Nephron progenitor cell (in vitro differentiated cells): ENCODE results near the gene DNAH12.
"Not testable (repeated sequence)": the region's sequence is repeated elsewhere in the genome, so short reads cannot be mapped to it uniquely, and the experiment has no call there.

Experiments
- DNase-seq: peaks from one replicate; pipeline ENCODE4 v3.0.0; 2021
- H3K27ac Mint-ChIP-seq: 2 replicates; pipeline ENCODE4 v1.8.0; 2021; ENCODE audit warnings: mild to moderate bottlenecking, moderate library complexity, mixed read lengths
- H3K27me3 Mint-ChIP-seq: 2 replicates; pipeline ENCODE4 v1.8.0; 2021; ENCODE audit warnings: mild to moderate bottlenecking, low read depth, mixed read lengths; ENCODE audit not compliant: poor library complexity
- H3K36me3 Mint-ChIP-seq: 2 replicates; pipeline ENCODE4 v1.8.0; 2021; ENCODE audit warnings: low read depth, mixed read lengths
- H3K4me1 Mint-ChIP-seq: 2 replicates; pipeline ENCODE4 v1.8.0; 2021; ENCODE audit warnings: mixed read lengths
- H3K4me3 Mint-ChIP-seq: 2 replicates; pipeline ENCODE4 v1.8.0; 2021; ENCODE audit warnings: mild to moderate bottlenecking, moderate library complexity, mixed read lengths
- H3K9me3 Mint-ChIP-seq: 2 replicates; pipeline ENCODE4 v1.8.0; 2021; ENCODE audit warnings: mild to moderate bottlenecking, moderate library complexity, mixed read lengths
- CTCF ChIP-seq: fragments of 200-600 bp; sonication (generic); IDR thresholded peaks from 2 replicates; pipeline ENCODE4 v1.5.0; 2021; ENCODE audit warnings: antibody characterized with exemption

The DNAH12 gene

GRCh38 chr3:57386307-57386706 is 157.8 kb downstream of the DNAH12 start:
- TF ChIP-seq CTCF, result no peak
- Mint-ChIP-seq H3K9me3 (no peaks in the 10 kb centered on the region), H3K4me3 (no peak overlapping the region), H3K4me1 (peaks cover 9% of the 10 kb centered on the region), H3K27ac (no peak overlapping the region), H3K27me3 (peaks cover 2% of the 10 kb centered on the region), H3K36me3 (no peaks in the 10 kb centered on the region)
- no peak for DNase-seq

GRCh38 chr3:57385498-57385897 is 158.6 kb downstream of the DNAH12 start:
- H3K9me3 Mint-ChIP-seq, result no peaks in the 10 kb centered on the region
- no peak for DNase-seq
- peaks cover 9% of the 10 kb centered on the region for H3K4me1 Mint-ChIP-seq
- no peaks in the 10 kb centered on the region for H3K36me3 Mint-ChIP-seq
- H3K27me3 Mint-ChIP-seq, result peaks cover 2% of the 10 kb centered on the region
- H3K27ac Mint-ChIP-seq, result no peak overlapping the region
- H3K4me3 Mint-ChIP-seq, result no peak overlapping the region
- no peak for TF ChIP-seq CTCF

DNA sequence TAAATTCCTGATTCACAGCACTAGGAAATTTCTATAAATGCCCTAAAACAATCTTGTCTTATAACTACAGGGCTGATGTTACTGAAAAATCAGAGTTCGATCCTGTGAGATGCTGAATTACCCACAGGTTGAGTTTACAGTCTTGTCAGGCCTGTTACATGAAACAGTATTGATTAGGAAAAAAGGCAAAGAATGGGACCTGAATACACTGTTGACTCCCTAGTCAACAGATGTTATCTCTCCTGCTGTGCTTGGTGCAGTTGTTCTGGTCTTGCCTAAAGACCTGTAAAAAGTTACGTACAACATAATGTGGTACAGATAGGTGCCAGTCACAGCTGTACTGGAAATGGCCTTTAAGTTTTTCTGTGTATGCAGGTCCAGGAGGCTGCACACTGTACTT is 160.3 kb downstream of the DNAH12 start:
- no peak for TF ChIP-seq CTCF
- DNase-seq, result no peak
- H3K27ac Mint-ChIP-seq, result no peak overlapping the region
- peaks cover 2% of the 10 kb centered on the region for H3K27me3 Mint-ChIP-seq
- no peaks in the 10 kb centered on the region for H3K9me3 Mint-ChIP-seq
- H3K36me3 Mint-ChIP-seq, result no peaks in the 10 kb centered on the region
- H3K4me1 Mint-ChIP-seq, result peaks cover 9% of the 10 kb centered on the region
- no peak overlapping the region for H3K4me3 Mint-ChIP-seq

- Mint-ChIP-seq H3K4me3 (no peak overlapping the region), H3K27me3 (peaks cover 2% of the 10 kb centered on the region), H3K27ac (no peak overlapping the region), H3K9me3 (no peaks in the 10 kb centered on the region), H3K36me3 (no peaks in the 10 kb centered on the region), H3K4me1 (peaks cover 9% of the 10 kb centered on the region)
- no peak for TF ChIP-seq CTCF
- DNase-seq, result no peak
These were observed 160.7 kb downstream of the DNAH12 start for GRCh38 chr3:57383406-57383805.

GRCh38 chr3:57382933-57383332 is 161.2 kb downstream of the DNAH12 start:
- peaks cover 9% of the 10 kb centered on the region for H3K4me1 Mint-ChIP-seq
- H3K27ac Mint-ChIP-seq, result no peak overlapping the region
- peaks cover 3% of the 10 kb centered on the region for H3K27me3 Mint-ChIP-seq
- no peaks in the 10 kb centered on the region for H3K9me3 Mint-ChIP-seq
- H3K36me3 Mint-ChIP-seq, result no peaks in the 10 kb centered on the region
- no peak for DNase-seq
- TF ChIP-seq CTCF, result no peak
- H3K4me3 Mint-ChIP-seq, result no peak overlapping the region

DNA sequence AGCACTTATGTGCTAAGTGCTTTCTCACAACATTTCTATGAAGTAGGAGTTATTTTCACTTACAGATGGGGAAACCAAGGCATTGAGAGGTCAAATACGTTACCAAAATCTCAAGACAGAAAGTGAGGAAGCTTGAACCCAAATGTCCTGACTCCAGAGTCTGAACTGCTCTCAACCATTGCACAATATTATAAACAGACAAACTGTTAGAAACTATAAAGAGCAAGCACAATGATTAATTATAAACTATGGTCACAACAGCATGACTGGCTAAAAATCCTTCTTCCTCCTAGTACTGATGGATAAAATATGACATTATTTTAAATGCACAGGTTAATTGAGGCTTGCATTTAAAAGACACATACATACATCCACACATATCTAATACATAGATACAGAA is 173.8 kb downstream of the DNAH12 start:
- DNase-seq, result no peak
- Mint-ChIP-seq H3K9me3 (peaks cover 11% of the 10 kb centered on the region), H3K27ac (no peak overlapping the region), H3K36me3 (peaks cover 3% of the 10 kb centered on the region), H3K4me1 (no peaks in the 10 kb centered on the region), H3K4me3 (no peak overlapping the region), H3K27me3 (peaks cover 5% of the 10 kb centered on the region)
- TF ChIP-seq CTCF, result no peak

DNA sequence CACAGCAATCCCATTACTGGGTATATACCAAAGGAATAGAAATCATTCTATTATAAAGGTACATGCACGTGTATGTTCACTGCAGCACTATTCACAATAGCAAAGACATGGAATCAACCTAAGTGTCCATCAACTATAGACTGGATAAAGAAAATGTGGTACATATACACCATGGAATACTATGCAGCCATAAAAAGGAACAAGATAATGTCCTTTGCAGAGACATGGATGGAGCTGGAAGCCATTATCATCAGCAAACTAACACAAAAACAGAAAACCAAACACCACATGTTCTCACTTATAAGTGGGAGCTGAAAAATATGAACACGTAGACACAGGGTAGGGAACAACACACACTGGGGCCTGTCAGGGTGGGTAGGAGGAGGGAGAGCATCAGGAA is 179.1 kb downstream of the DNAH12 start:
- not testable (repeated sequence) for DNase-seq, H3K27me3 Mint-ChIP-seq, H3K9me3 Mint-ChIP-seq, H3K36me3 Mint-ChIP-seq, H3K4me3 Mint-ChIP-seq, H3K27ac Mint-ChIP-seq, H3K4me1 Mint-ChIP-seq

DNA sequence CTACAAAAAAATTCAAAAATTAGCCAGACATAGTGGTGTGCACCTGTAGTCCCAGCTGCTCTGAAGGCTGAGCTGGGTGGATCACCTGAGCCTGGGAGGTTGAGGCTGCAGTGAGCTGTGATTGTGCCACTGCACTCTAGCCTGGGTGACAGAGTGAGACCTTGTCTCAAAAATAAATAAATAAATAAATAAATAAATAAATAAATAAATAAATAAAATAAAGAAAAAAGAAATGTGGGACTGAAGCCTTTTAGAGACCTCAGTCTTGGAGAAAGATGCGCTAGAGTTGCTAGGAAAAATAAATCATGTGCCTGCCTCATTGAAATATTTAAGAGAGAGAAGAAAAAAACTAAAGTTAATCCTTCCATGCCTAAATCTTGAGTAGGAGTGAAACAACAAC is 187.9 kb downstream of the DNAH12 start:
- DNase-seq, H3K4me1 Mint-ChIP-seq, H3K27ac Mint-ChIP-seq, H3K4me3 Mint-ChIP-seq, H3K9me3 Mint-ChIP-seq, H3K36me3 Mint-ChIP-seq, H3K27me3 Mint-ChIP-seq: not testable (repeated sequence)
